Neutrophil (primary cell): ENCODE measurements around the gene CCNYL1.
"Not testable (repeated sequence)": the region's sequence is repeated elsewhere in the genome, so short reads cannot be mapped to it uniquely, and the experiment has no call there.

Source experiments
- H3K27ac ChIP-seq: fragments of 200-600 bp; sonication (generic); 2 replicates; pipeline ENCODE4 v1.5.1; 2016; ENCODE audit warnings: mild to moderate bottlenecking, moderate library complexity
- H3K27me3 ChIP-seq: fragments of 200-600 bp; sonication (generic); 2 replicates; pipeline ENCODE4 v1.6.0; 2016; ENCODE audit warnings: mild to moderate bottlenecking
- H3K36me3 ChIP-seq: fragments of 200-600 bp; sonication (generic); 2 replicates; pipeline ENCODE4 v1.5.1; 2017
- H3K4me1 ChIP-seq, 2 experiments: fragments of 200-600 bp in 1 of 2; sonication (generic) in 1 of 2; 1 replicate in 1 of 2; 2 replicates in 1 of 2; pipeline versions ENCODE4 v1.5.1 to v1.6.1; 2013 to 2016; ENCODE audit warnings: low read depth in 1 of 2, low read length in 1 of 2, mild to moderate bottlenecking in 1 of 2, moderate library complexity in 1 of 2; ENCODE audit not compliant: control insufficient read depth in 1 of 2, insufficient read depth in 1 of 2
- H3K4me3 ChIP-seq, 2 experiments: fragments of 200-600 bp in 1 of 2; sonication (generic) in 1 of 2; 1 replicate in 1 of 2; 2 replicates in 1 of 2; pipeline ENCODE4 v1.5.1; 2013 to 2016; ENCODE audit warnings: low read depth in 1 of 2, low read length in 1 of 2, mild to moderate bottlenecking in 1 of 2, moderate library complexity in 1 of 2
- H3K9me3 ChIP-seq: fragments of 200-600 bp; sonication (generic); 2 replicates; pipeline ENCODE4 v1.5.1; 2016
- TF ChIP-seq, protein P1 (sequence below): fragments of 200-600 bp; sonication (generic); IDR thresholded peaks from 2 replicates; pipeline ENCODE4 v1.5.1; 2016; ENCODE audit warnings: antibody characterized with exemption

Gene CCNYL1

DNA sequence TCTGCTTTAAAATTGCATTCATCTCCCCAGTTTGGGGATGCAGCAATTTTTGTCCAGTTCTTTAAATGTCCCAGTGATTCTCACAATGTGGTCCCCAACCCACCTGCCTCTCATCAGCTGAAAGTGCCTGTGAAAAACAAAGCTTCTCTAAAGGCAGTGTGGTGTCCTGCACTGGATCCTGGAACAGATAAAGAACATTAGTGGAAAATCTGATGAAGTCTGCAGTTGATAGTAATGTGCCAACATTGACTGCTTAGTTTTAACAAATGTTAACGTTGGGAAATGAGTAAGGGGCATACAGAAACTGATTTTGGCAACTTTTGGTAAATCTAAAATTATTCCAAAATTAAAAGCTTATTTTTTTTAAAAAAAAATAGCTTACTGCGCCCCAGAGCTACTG, 49.0 kb downstream of the CCNYL1 start:
- no peaks in the 10 kb centered on the region for H3K36me3 ChIP-seq
- TF ChIP-seq, protein P1, sequence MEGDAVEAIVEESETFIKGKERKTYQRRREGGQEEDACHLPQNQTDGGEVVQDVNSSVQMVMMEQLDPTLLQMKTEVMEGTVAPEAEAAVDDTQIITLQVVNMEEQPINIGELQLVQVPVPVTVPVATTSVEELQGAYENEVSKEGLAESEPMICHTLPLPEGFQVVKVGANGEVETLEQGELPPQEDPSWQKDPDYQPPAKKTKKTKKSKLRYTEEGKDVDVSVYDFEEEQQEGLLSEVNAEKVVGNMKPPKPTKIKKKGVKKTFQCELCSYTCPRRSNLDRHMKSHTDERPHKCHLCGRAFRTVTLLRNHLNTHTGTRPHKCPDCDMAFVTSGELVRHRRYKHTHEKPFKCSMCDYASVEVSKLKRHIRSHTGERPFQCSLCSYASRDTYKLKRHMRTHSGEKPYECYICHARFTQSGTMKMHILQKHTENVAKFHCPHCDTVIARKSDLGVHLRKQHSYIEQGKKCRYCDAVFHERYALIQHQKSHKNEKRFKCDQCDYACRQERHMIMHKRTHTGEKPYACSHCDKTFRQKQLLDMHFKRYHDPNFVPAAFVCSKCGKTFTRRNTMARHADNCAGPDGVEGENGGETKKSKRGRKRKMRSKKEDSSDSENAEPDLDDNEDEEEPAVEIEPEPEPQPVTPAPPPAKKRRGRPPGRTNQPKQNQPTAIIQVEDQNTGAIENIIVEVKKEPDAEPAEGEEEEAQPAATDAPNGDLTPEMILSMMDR = no peak
- H3K27ac ChIP-seq = no peak overlapping the region

GRCh38 chr2:207761426-207761825, 50.0 kb downstream of the CCNYL1 start:
- H3K27me3 ChIP-seq, H3K27ac ChIP-seq, H3K9me3 ChIP-seq, H3K4me1 ChIP-seq, H3K36me3 ChIP-seq, H3K4me3 ChIP-seq: not testable (repeated sequence)

More for the DNA sequence above, 49.0 kb downstream of the CCNYL1 start:
- Histone ChIP-seq H3K4me1 (no peaks in the 10 kb centered on the region), H3K4me3 (no peak overlapping the region), H3K9me3 (no peaks in the 10 kb centered on the region), H3K27me3 (no peaks in the 10 kb centered on the region)

DNA sequence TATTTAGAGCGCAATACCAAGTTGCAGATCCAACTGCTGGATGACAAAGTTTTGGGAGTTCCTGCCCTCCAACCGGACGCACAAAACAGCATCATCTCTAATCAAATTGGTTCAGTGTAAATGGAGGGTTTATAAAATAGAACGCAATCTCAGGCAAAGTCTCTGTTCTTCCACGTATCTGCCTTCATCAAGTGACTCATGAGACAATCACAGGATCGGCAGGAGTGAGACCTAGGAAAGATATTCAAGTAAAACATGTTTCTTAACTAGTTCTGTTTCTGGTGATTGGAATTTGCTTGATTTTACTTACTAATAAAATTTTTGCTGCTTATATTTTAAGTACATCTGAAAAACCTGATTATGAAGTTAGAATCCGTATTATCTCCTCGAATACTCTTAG, 50.7 kb downstream of the CCNYL1 start:
- peaks cover 10% of the 10 kb centered on the region in 2 experiments for H3K4me1 ChIP-seq
- H3K27ac ChIP-seq = no peak overlapping the region
- no peaks in the 10 kb centered on the region for H3K9me3 ChIP-seq
- H3K4me3 ChIP-seq = no peak overlapping the region
- TF ChIP-seq, protein P1 = no peak
- H3K36me3 ChIP-seq = no peaks in the 10 kb centered on the region
- peaks cover 10% of the 10 kb centered on the region for H3K27me3 ChIP-seq

DNA sequence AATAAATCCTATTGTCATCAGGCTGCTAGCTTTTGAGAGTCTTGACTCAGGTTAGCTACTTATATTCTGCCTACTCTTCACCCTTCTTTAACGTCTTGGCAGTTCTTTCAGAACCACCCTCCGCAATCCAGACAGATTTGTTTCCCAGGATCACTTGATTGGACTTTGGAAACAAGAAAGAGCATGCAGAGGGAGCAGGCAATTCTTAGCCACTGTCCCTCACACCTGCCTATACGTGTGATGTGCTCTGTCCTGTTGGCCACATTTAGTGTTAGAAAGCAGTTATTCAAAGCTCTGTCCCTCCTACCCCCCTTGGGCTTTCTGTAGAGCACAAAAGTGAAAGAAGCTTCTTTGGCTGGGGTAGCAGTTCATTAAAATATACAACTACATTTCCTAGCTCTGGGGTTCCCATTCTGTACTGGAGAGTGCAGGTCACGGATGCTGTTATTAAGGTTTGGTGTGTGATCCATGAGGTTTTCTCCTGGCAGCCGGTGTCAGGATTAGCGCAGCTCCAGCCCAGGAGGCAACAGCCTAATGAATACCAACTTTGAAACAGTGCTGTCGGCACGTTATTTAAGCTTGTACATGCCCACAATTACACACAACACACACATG, 52.0 kb downstream of the CCNYL1 start:
- no peaks in the 10 kb centered on the region for H3K9me3 ChIP-seq
- peaks cover 23% of the 10 kb centered on the region for H3K27me3 ChIP-seq
- TF ChIP-seq, protein P1 = no peak
- peaks cover 22% of the 10 kb centered on the region in 2 experiments for H3K4me1 ChIP-seq
- H3K36me3 ChIP-seq = no peaks in the 10 kb centered on the region
- no peak overlapping the region for H3K4me3 ChIP-seq
- no peak overlapping the region for H3K27ac ChIP-seq

GRCh38 chr2:207764096-207764630, 52.7 kb downstream of the CCNYL1 start:
- TF ChIP-seq, protein P1 = no peak

GRCh38 chr2:207765547-207765946, 54.1 kb downstream of the CCNYL1 start:
- no peak overlapping the region for H3K27ac ChIP-seq
- peaks cover 38% of the 10 kb centered on the region for H3K27me3 ChIP-seq
- TF ChIP-seq, protein P1 = no peak
- no peaks in the 10 kb centered on the region for H3K9me3 ChIP-seq
- no peak overlapping the region for H3K4me3 ChIP-seq
- peaks cover 38 to 39% of the 10 kb centered on the region in 2 experiments for H3K4me1 ChIP-seq
- no peaks in the 10 kb centered on the region for H3K36me3 ChIP-seq

More at GRCh38 chr2:207764096-207764630, 52.7 kb downstream of the CCNYL1 start:
- Histone ChIP-seq H3K36me3 (no peaks in the 10 kb centered on the region), H3K4me1 (peaks cover 30% of the 10 kb centered on the region in 2 experiments), H3K27ac (no peak overlapping the region), H3K4me3 (no peak overlapping the region), H3K27me3 (peaks cover 30% of the 10 kb centered on the region), H3K9me3 (no peaks in the 10 kb centered on the region)
